NCI-H2196 treated with DMSO at 0.1 percent for 48 hours (cell line): ENCODE measurements around the gene FAM20C.
A peak's percentile ranks its signal among the peaks of the same experiment; 100 is the strongest.
"Not testable (repeated sequence)": the region's sequence is repeated elsewhere in the genome, so short reads cannot be mapped to it uniquely, and the experiment has no call there.

Experiments
- DNase-seq: peaks from one replicate; lab custom pipeline; 2025; ENCODE audit not compliant: unreplicated experiment; lab: John Stamatoyannopoulos, UW

FAM20C gene

GRCh38 chr7:255038-255435, 62.7 kb downstream of the FAM20C start:
- no peak for DNase-seq

DNA sequence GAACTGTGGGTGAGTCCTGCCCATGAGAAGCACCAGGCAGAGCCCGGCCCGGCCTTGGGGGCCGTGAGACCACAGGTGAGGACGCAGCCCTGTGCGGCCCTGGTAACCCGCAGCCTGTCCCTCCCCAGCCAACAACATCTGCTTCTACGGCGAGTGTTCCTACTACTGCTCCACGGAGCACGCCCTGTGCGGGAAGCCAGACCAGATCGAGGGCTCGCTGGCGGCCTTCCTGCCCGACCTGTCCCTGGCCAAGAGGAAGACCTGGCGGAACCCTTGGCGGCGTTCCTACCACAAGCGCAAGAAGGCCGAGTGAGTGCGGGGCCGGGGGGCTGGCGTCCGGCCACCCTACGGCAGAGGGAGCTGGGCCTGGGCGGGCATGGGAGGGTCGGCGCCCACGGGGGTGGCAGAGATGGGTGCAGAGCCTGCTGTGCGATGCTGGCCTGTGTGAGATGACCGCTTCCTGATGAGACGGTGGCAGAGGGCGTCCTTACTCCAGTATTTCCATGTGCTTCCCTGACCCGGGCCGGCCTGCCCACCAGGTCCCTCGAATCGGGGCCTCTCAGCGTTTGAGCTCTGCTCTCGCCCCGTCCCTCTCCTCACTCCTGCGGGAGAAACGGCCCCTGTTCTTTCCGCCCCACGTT, 63.5 kb downstream of the FAM20C start:
- DNase-seq, result no peak

- DNase-seq, result no peak
Measured at GRCh38 chr7:256461-256940, 64.1 kb downstream of the FAM20C start.

DNA sequence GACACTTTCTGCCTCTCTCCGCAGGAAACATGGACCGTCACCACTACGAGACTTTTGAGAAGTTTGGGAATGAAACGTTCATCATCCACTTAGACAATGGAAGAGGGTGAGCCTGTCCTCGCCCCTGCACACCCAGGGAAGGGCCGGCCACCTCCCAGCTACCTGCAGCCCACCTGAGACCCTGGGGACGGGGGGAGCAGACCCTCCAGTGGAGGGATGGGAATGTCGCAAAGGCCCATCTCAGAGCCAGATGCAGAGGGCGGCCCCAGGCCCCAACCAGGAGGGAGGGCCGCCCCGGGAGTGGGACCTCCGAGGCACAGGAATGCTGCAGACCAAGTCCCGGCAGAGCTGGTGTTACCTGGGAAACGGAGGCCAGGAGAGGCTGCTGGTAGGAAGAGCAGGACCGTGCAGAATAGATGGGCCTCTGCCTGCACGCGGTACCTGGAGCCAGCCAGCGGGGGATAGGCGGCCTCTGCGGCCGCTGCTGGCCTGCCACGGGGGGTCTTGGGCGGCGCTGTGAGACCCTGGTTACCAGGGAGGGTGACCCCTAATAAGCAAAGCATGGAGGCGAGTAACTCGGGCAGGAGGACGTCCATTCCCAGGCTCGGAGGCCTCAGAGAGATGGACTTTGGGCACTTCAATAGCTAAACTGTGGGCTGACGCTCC, 64.7 kb downstream of the FAM20C start:
- no peak for DNase-seq

DNA sequence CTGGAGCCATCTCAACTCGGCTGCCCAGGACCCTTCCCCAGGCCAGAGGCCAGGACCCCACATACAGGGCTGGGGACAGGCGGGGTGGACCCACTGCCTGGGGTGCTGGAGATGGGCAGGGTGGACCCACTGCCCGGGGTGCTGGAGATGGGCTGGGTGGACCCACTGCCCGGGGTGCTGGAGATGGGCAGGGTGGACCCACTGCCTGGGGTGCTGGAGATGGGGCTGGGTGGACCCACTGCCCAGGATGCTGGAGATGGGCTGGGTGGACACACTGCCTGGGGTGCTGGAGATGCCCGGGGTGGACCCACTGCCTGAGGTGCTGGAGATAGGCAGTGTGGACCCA, 65.2 kb downstream of the FAM20C start:
- no peak for DNase-seq

DNA sequence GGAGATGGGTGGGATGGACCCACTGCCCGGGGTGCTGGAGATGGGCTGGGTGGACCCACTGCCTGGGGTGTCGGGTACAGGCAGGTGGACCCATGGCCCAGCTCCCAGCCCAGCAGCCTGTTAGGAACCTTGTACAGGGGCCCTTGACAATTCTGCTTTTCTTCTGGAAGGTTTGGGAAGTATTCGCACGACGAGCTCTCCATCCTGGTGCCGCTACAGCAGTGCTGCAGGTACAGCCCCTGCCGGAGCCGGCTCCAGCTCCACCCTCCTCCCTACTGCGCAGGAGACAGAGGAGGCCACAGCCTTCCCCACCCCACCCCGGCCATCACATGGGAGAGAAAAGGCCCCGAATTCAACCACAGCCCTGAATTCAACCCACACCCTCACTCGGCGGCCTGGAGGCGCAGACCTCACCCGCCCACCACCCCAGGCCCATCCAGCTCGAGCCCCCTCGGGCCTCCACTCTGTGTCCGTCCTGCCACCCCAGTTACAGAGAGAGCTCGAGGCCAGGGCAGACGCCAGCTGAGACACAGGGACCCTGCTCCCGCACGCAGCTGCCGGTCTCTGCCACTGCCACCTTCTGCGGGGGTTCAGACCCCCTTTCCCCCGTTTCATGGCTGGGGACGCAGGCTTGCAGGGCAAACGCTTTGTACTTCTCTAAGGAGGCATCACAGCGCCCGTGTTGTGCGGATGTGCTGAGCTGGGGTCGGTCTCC, 66.3 kb downstream of the FAM20C start:
- no peak for DNase-seq

DNA sequence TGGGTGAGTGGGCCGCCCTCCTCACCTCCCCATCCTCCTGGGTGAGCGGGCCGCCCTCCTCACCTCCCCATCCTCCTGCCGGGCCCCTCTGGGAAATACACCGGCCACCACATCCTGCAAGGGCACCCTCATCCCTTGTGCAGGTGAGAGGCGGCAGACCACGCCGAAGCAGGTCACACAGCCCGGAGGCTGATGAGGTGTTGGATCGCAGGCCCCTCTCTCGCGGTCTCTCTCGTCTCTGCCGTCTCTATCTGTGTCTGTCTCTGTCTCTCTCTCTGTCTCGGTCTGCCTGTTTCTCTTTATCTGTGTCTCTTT, 66.8 kb downstream of the FAM20C start:
- DNase-seq, result no peak

DNA sequence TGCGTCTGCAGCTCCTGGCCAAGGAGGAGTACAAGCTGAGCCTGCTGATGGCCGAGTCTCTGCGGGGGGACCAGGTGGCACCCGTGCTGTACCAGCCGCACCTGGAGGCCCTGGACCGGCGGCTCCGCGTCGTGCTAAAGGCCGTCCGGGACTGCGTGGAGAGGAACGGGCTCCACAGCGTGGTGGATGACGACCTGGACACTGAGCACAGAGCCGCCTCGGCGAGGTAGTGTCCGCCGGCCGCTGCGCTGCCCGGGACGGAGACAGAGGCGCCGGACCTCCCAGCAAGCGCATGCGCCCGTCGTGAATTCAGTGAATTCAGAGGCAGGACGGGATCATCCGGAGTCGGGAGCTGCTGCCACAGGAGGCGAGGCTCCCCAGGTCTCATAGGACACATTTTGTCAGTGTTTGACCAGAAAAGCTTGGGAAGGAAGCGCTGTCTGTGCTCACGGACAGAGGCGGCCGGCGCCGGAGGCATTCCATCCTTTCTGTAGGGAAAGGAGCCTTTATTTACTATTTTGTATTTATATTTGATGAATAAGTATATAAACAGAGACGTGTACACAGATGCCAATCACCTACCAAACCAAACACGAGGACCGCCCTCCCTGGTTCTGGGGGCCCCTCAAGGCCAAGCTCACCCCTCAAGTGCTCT, 67.5 kb downstream of the FAM20C start:
- no peak for DNase-seq

DNA sequence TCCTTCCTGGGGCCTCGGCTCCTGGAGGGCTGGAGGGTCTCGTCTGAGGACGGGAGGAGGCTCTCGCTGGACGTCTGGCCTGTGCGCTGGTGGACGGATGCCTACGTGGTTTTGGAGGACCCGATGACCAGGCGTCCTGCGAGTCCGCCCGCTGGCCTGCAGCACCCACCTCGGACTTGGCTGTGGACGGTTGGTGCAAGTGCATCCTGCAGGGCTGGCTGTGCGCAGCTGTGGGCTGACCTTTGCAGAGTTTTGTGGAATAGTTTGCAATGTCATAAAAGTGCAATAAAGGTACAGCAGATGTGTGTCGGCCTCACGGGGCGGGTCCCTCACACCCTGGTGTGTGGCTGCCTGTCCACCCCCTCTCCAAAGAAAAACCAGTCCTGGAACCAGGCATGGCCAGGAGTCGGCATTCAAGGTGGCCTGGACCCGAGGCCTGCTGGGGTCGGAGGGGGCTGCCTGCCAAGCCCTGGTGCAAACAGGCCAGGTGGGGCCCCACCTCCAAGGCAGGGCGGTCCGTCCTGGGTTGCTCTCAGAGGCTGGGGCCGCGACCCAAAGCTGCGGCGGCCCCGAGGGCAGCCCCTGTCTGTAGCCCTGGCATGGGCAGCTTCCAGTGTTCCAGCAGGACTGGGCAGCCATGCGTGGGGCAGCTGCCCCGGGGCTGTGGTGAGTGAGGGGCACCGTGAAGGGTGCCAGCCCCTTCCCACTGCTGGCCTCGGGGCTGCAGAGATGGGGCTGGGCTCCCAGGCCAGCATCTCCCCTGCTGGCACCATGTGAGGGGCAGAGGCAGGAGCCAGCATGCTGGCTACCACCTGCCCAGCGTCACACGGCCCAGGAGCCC, 68.3 kb downstream of the FAM20C start:
- DNase-seq, result no peak

DNA sequence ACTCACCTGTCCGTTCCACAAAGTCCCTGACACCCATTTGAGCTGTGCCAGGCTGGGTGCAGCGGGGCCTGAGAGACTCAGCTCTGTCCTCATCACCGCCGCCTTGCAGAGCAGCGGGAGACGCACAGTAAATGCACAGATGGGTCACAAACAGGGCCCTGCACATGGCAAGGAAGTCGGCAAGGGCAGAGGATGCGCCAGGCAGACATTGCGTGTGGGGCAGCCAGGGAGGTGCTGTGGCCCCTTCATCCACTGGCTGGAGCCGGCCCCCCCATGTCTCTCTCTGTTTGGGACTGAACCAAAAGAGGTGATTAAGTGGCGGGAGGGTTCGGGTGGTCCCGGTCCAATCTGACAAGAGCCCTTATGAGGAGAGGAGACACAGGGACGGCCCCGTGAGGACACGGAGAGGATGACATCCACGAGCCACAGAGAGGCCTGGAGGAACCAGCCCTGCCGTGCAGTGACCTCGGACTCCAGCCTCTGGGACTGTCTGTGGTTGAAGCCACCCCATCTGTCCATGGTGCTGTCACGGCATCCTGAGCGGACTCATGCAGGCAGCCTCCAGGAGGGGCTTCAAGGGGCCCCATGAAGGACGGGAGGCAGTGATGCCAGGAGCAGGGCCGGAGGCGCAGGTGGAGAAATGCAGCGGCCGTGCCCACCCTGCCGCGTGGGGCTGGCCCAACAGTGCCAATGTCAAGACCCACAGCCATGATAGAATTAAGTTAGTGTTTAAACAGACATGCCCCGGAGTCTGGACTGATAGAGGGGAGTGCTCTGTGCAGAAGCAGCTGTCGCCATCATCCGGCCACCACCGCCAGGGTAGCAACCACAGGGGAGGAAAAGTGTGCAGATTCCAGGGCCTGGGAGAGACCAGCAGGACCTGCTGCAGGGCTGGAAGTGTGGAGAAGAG, 69.2 kb downstream of the FAM20C start:
- no peak for DNase-seq

- no peak for DNase-seq
Measured at GRCh38 chr7:262251-262572, 69.8 kb downstream of the FAM20C start.

GRCh38 chr7:262631-263311, 70.4 kb downstream of the FAM20C start:
- DNase-seq, result not testable (repeated sequence)

- not testable (repeated sequence) for DNase-seq
Measured at GRCh38 chr7:263483-264351, 71.3 kb downstream of the FAM20C start.

- peak; percentile 52 for DNase-seq
Measured at GRCh38 chr7:264541-265191, 72.3 kb downstream of the FAM20C start.

DNA sequence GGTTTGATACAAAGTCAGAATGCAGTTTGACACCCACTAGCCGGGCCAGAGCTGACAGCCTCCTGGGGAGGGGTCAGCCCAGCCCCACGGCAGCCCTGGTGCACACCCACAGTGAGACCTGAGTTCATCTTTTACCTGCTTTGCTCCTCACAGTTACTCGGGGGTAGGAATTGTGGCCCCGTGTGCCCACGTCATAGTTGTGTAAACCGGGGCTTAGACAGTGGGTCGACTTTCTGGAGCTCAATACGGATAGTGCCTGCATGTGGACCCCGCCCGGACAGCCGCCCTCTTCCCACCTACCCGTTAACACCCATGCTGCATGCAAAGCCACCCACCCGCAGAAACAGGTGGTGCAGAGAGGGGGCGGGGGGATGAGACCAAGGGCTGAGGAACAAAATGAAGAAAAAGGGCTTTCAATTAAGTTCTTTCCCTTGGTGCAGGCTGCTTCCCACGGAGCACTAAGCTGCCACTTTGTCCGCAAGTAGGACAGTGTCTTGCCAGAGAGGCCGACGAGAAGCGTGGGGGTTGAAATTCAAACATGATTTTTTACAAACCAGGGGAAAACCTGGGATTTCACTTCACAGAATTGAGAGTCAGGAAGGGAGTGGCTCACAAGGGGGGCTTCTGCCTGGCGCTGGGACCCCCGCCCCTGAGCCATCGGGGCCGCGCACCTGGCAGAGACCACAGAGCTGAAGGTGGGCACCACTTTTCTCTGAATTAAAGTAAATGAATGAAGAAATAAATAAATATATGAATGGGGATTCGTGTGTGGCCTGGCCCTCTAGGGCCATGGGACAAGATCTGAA, 73.0 kb downstream of the FAM20C start:
- no peak for DNase-seq

GRCh38 chr7:265998-266850, 73.9 kb downstream of the FAM20C start:
- no peak for DNase-seq
